Loucy (cell line): ENCODE measurements around the gene TMPRSS6.

Experiments
- EZH2phosphoT487 ChIP-seq: fragments of 200-600 bp; IDR thresholded peaks from 2 replicates; pipeline ENCODE4 v1.6.1; 2018; ENCODE audit warnings: antibody characterized with exemption, mild to moderate bottlenecking, moderate library complexity, borderline replicate concordance
- TF ChIP-seq, protein P1 (sequence below): fragments of 200-600 bp; sonication (generic); conservative IDR thresholded peaks from 2 replicates; pipeline ENCODE4 v1.5.1; 2014; ENCODE audit warnings: mild to moderate bottlenecking, antibody characterized with exemption, low read length

DNA sequence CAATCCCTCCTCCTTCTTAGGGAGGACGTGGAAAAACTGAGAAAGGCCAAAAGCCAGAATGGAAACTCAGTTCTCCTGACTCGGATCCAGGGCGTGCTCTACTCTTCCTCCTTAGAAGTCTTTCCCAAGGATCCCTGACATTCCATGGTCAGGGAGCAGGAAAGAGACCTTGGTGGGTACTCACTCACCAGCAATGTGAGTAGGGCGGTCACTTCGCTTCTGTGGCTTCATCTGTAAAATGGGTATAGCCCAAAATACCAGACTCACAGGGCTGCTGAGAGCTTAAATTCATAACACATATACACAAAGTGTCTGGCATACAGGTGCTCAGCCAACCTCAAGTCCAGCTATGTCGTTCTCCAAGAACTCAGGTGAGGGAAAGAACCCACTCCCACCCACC, 58.6 kb downstream of the TMPRSS6 start:
- TF ChIP-seq, protein P1, sequence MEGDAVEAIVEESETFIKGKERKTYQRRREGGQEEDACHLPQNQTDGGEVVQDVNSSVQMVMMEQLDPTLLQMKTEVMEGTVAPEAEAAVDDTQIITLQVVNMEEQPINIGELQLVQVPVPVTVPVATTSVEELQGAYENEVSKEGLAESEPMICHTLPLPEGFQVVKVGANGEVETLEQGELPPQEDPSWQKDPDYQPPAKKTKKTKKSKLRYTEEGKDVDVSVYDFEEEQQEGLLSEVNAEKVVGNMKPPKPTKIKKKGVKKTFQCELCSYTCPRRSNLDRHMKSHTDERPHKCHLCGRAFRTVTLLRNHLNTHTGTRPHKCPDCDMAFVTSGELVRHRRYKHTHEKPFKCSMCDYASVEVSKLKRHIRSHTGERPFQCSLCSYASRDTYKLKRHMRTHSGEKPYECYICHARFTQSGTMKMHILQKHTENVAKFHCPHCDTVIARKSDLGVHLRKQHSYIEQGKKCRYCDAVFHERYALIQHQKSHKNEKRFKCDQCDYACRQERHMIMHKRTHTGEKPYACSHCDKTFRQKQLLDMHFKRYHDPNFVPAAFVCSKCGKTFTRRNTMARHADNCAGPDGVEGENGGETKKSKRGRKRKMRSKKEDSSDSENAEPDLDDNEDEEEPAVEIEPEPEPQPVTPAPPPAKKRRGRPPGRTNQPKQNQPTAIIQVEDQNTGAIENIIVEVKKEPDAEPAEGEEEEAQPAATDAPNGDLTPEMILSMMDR: no peak
- no peak for TF ChIP-seq EZH2phosphoT487
